ENCODE measurements around the gene APOBEC2.
"Not testable (repeated sequence)": the region's sequence is repeated elsewhere in the genome, so short reads cannot be mapped to it uniquely, and the experiment has no call there.

APOBEC2 gene

DNA sequence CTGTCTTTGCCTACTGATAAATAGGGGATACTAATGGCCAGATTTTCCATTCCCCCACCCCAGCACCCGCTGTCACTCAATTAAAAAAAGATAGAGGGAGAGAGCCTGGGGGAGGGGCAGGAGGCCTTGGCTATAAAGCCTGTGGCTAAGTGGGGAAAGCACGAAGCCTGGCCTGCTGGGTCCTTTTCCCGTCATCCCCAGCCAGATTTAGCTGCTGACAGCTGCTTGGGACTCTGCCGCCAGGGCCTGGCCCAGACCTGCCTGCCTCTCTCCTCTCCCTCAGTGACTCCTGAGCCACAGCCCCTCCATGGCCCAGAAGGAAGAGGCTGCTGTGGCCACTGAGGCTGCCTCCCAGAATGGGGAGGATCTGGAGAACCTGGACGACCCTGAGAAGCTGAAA, at the start of gene APOBEC2:
APOBEC2 (plus strand) TSS at position 162 of the 400 bp plus-strand sequence; CDS start at position 308, 146 bp downstream.
- no peak for TF ChIP-seq POLR2A (IDR thresholded peaks at IDR 0.05; ENCODE audit: low read length)
- TF ChIP-seq GATA1 (IDR thresholded peaks at IDR 0.05; ENCODE audit: low read depth, low read length) = no peak
- DNase-seq = no peak

DNA sequence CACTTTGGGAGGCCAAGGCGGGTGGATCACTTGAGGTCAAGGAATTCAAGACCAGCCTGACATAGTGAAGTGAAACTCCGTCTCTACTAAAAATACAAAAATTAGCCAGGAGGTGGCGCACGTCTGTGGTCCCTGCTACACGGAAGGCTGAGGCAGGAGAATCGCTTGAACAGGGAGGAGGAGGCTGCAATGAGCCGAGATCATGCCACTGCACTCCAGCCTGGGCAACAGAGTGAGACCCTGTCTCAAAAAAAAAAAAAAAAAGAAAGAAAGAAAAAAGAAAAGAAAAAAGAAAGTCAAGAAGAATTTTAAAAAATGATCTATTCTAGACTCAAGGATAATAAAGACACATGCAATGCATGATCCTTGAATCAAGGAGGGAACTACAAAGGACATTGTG, 46.8 kb upstream of the APOBEC2 start:
- peak; percentile 79 to 87 for DNase-seq

- not testable (repeated sequence) for DNase-seq
Measured at GRCh38 chr6:41006980-41007379, 46.0 kb upstream of the APOBEC2 start.

DNA sequence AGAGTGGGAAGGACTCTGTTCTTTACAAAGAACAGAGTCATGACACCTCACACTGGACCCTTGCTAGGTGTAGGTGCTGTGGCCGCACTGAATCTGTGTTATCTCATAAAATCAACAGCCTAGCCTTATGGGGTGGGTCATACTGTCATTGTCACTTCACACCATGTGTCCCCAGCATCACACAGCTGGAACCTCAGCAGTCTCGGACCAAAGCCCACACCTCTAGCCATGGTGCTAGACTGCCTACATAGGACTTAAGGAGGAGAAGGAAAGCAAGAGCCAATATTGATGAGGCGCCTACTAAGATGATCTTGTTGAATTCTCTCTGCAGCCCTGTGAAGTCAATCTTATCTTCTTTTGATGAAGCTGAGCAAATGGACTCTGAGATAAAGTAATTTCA, 45.0 kb upstream of the APOBEC2 start:
- no peak for DNase-seq
- TF ChIP-seq POLR2A (IDR thresholded peaks at IDR 0.05; ENCODE audit: low read length) = no peak
- no peak for TF ChIP-seq GATA1 (IDR thresholded peaks at IDR 0.05; ENCODE audit: low read depth, low read length)

DNA sequence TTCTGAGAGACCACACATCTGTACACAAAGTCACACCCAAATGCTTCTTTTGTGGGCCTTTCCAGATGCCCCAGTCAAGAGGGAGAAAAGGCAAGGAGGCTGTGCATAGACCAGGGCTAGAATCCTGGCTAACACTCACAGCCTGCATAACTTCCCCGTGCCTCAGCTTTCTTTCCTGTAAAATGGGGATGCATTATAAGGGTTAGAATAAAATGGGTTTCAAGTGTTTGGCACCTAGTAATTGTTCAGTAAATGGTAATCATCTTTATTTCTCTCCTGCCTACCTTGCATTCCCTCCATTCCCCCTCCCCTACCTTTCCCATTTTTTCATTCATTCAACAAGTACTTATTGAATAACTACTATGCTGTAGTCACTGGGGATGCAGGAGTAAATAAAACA, 43.3 kb upstream of the APOBEC2 start:
- TF ChIP-seq GATA1 (IDR thresholded peaks at IDR 0.05; ENCODE audit: low read depth, low read length) (no peak), POLR2A (IDR thresholded peaks at IDR 0.05; ENCODE audit: low read length) (no peak)

GRCh38 chr6:41011673-41012072, 41.3 kb upstream of the APOBEC2 start:
- no peak for DNase-seq
- TF ChIP-seq POLR2A (IDR thresholded peaks at IDR 0.05; ENCODE audit: low read length) (no peak), GATA1 (IDR thresholded peaks at IDR 0.05; ENCODE audit: low read depth, low read length) (no peak)

More for the DNA sequence above, 43.3 kb upstream of the APOBEC2 start:
- DNase-seq = no peak

- TF ChIP-seq POLR2A (IDR thresholded peaks at IDR 0.05; ENCODE audit: low read length) (no peak), GATA1 (IDR thresholded peaks at IDR 0.05; ENCODE audit: low read depth, low read length) (no peak)
- DNase-seq = no peak
Measured at GRCh38 chr6:41013466-41014153, 39.4 kb upstream of the APOBEC2 start.

GRCh38 chr6:41014780-41015179, 38.2 kb upstream of the APOBEC2 start:
- no peak for TF ChIP-seq GATA1 (IDR thresholded peaks at IDR 0.05; ENCODE audit: low read depth, low read length)
- TF ChIP-seq POLR2A (IDR thresholded peaks at IDR 0.05; ENCODE audit: low read length) = no peak
- no peak for DNase-seq

DNA sequence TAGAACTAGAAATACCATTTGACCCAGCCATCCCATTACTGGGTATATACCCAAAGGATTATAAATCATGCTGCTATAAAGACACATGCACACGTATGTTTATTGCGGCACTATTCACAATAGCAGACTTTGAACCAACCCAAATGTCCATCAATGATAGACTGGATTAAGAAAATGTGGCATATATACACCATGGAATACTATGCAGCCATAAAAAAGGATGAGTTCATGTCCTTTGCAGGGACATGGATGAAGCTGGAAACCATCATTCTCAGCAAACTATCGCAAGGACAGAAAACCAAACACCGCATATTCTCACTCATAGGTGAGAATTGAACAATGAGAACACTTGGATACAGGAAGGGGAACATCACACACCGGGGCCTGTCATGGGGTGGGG, 37.1 kb upstream of the APOBEC2 start:
- DNase-seq = not testable (repeated sequence)

GRCh38 chr6:41017663-41018062, 35.3 kb upstream of the APOBEC2 start:
- no peak for TF ChIP-seq POLR2A (IDR thresholded peaks at IDR 0.05; ENCODE audit: low read length)
- TF ChIP-seq GATA1 (IDR thresholded peaks at IDR 0.05; ENCODE audit: low read depth, low read length) = no peak
- DNase-seq = no peak

- DNase-seq = peak in 1 of 2 experiments; percentile 8
- no peak for TF ChIP-seq GATA1 (IDR thresholded peaks at IDR 0.05; ENCODE audit: low read depth, low read length)
- no peak for TF ChIP-seq POLR2A (IDR thresholded peaks at IDR 0.05; ENCODE audit: low read length)
Measured at GRCh38 chr6:41021832-41022231, 31.2 kb upstream of the APOBEC2 start.

- no peak for TF ChIP-seq GATA1 (IDR thresholded peaks at IDR 0.05; ENCODE audit: low read depth, low read length)
- TF ChIP-seq POLR2A (IDR thresholded peaks at IDR 0.05; ENCODE audit: low read length) = no peak
- peak; percentile 14 to 44 for DNase-seq
Measured at GRCh38 chr6:41022294-41022693, 30.7 kb upstream of the APOBEC2 start.

DNA sequence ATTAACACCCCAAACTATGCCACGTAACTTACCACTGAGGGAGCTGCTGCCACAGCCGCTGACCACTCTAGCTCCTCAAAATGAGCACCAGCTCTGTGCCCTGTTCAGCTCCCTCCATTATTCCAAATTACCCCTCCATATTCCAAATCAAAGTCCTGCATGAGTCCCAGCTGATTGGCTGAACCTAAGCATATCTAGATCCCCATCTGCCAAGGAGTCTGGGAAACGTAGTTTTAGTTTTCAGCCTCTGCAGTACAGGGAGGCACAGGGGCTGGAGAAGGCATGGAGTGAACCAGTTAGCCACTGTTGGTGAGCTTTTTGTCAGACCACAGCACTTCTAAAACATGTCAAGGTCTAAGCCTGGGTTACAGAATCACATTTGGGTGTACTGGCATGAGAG, 29.9 kb upstream of the APOBEC2 start:
- no peak for DNase-seq
- no peak for TF ChIP-seq POLR2A (IDR thresholded peaks at IDR 0.05; ENCODE audit: low read length)
- no peak for TF ChIP-seq GATA1 (IDR thresholded peaks at IDR 0.05; ENCODE audit: low read depth, low read length)

- DNase-seq = no peak
- TF ChIP-seq GATA1 (IDR thresholded peaks at IDR 0.05; ENCODE audit: low read depth, low read length) (no peak), POLR2A (IDR thresholded peaks at IDR 0.05; ENCODE audit: low read length) (no peak)
Measured at GRCh38 chr6:41025966-41026530, 27.0 kb upstream of the APOBEC2 start.

DNA sequence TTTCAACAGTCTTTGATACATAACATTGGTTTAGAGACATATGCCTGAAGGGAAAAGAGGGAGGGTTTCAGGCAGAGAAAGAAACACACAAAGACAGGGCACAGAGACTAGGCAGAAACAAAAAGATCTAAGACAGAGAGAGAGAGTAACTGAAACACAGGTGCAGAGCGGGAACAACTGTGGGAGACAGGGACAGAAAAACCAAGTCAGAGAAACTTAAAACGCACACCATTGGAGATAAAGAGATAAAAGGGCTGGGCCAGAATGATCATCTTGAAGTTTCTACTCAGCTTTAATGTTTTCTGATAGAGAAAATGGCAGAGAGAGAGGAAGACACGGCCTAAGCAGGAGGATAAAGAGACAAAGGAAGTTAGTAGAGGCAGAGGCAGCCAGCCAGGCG, 25.8 kb upstream of the APOBEC2 start:
- TF ChIP-seq GATA1 (IDR thresholded peaks at IDR 0.05; ENCODE audit: low read depth, low read length) = no peak
- TF ChIP-seq POLR2A (IDR thresholded peaks at IDR 0.05; ENCODE audit: low read length) = no peak
- no peak for DNase-seq
